A673 (cell line): Measurements from ENCODE around the gene TGM3. TPM values are rescaled to one million over a fixed set of nuclear protein-coding genes. Genes with fewer than 3 reads are reported as not detected.

Experiments
- BruUV-seq: library from RNA; stranded (reverse); fragments of 400-500 nt; replicated peaks from 2 replicates; lab custom pipeline; 2021; lab: Mats Ljungman, UMichigan
- CTCF ChIA-PET: fragments of 300-600 bp; sonication (Branson Sonifier 250); formaldehyde crosslinking; loops from one replicate; lab custom pipeline; 2022; ENCODE audit warnings: antibody characterized with exemption; lab: Charles Lee
- POLR2A ChIA-PET: fragments of 300-600 bp; sonication (Branson Sonifier 250); formaldehyde crosslinking; loops from one replicate; lab custom pipeline; 2022; ENCODE audit warnings: antibody characterized with exemption; ENCODE audit not compliant: low non-redundant PET; lab: Charles Lee
- DNase-seq: peaks from one replicate; pipeline ENCODE4 v3.0.0-alpha.2; 2015; ENCODE audit warnings: low spot score
- H3K27ac ChIP-seq: fragments of 200-600 bp; sonication (generic); 2 replicates; pipeline ENCODE4 v1.5.1; 2016; ENCODE audit warnings: mixed run types, low read depth, mild to moderate bottlenecking, mixed read lengths, antibody characterized with exemption, low read length; ENCODE audit not compliant: poor library complexity, severe bottlenecking
- H3K27me3 ChIP-seq: fragments of 200-600 bp; sonication (generic); replicated peaks from 2 replicates; pipeline ENCODE4 v1.6.1; 2017; ENCODE audit warnings: mixed run types, low read depth, mild to moderate bottlenecking, mixed read lengths, antibody characterized with exemption, low read length; ENCODE audit not compliant: insufficient read depth, poor library complexity
- H3K36me3 ChIP-seq: fragments of 200-600 bp; sonication (generic); 2 replicates; pipeline ENCODE4 v1.6.1; 2016; ENCODE audit warnings: mixed run types, mild to moderate bottlenecking, mixed read lengths, antibody characterized with exemption, low read length; ENCODE audit not compliant: insufficient read depth, poor library complexity, severe bottlenecking
- H3K4me1 ChIP-seq: fragments of 200-600 bp; sonication (generic); 2 replicates; pipeline ENCODE4 v1.6.1; 2017; ENCODE audit warnings: mixed run types, mild to moderate bottlenecking, mixed read lengths, antibody characterized with exemption, low read length; ENCODE audit not compliant: insufficient read depth, poor library complexity, severe bottlenecking
- H3K4me3 ChIP-seq: fragments of 200-600 bp; sonication (generic); 2 replicates; pipeline ENCODE4 v1.5.1; 2016; ENCODE audit warnings: low read depth, mixed run types, mild to moderate bottlenecking, mixed read lengths, low read length; ENCODE audit not compliant: poor library complexity, severe bottlenecking
- H3K9me3 ChIP-seq: fragments of 200-600 bp; sonication (generic); 2 replicates; pipeline ENCODE4 v1.6.1; 2016; ENCODE audit warnings: mixed run types, low read depth, mild to moderate bottlenecking, mixed read lengths, antibody characterized with exemption, low read length; ENCODE audit not compliant: poor library complexity, severe bottlenecking
- CTCF ChIP-seq: fragments of 300-800, 200-600 bp; sonication (generic); conservative IDR thresholded peaks from 2 replicates; pipeline ENCODE4 v1.5.1; 2017; ENCODE audit warnings: low read depth, mild to moderate bottlenecking, antibody characterized with exemption, low read length, moderate library complexity, mixed read lengths
- EZH2 ChIP-seq: fragments of 200-600 bp; sonication (generic); IDR thresholded peaks from 2 replicates; pipeline ENCODE4 v1.6.1; 2017; ENCODE audit warnings: borderline replicate concordance, low read depth, mild to moderate bottlenecking, mixed read lengths, antibody characterized with exemption, low read length; ENCODE audit not compliant: poor library complexity, severe bottlenecking
- intact Hi-C: fragments of 100-400 bp; cut with micrococcal nuclease; formaldehyde crosslinking; loops from one replicate; pipeline ENCODE4 v1.10.0; 2022; ENCODE audit not compliant: unreplicated experiment
- total RNA-seq: library from RNA; stranded (reverse); gene quantifications from 2 replicates; pipeline ENCODE4 v1.2.3, GENCODE V29; 2021

The TGM3 gene
- total RNA-seq, 1 experiment from 2014 or later = 0.11 TPM

- TF ChIP-seq CTCF = no peak
- TF ChIP-seq EZH2 = no peak
- POLR2A ChIA-PET = no interaction called here
- no peaks in the 10 kb centered on the region for H3K36me3 ChIP-seq
- H3K4me1 ChIP-seq = no peaks in the 10 kb centered on the region
- no peak overlapping the region for H3K27ac ChIP-seq
- BruUV-seq = no TSS peak
- H3K4me3 ChIP-seq = no peak overlapping the region
- peaks cover 16% of the 10 kb centered on the region for H3K27me3 ChIP-seq
- no peaks in the 10 kb centered on the region for H3K9me3 ChIP-seq
- intact Hi-C loops = no loop called here
- no peak for DNase-seq
- CTCF ChIA-PET = no interaction called here
Observed at GRCh38 chr20:2329286-2329685, 33.5 kb downstream of the TGM3 start.

- ChIA-PET CTCF (no interaction called here), POLR2A (no interaction called here)
- BruUV-seq = no TSS peak
- Histone ChIP-seq H3K27ac (no peak overlapping the region), H3K4me3 (no peak overlapping the region), H3K4me1 (no peaks in the 10 kb centered on the region), H3K36me3 (no peaks in the 10 kb centered on the region), H3K27me3 (peaks cover 11% of the 10 kb centered on the region), H3K9me3 (no peaks in the 10 kb centered on the region)
- TF ChIP-seq CTCF = no peak
- intact Hi-C loops = no loop called here
- DNase-seq = peak; percentile 15
Observed at GRCh38 chr20:2330090-2330695, 34.4 kb downstream of the TGM3 start.

GRCh38 chr20:2331106-2331505, 35.3 kb downstream of the TGM3 start:
- intact Hi-C loops = no loop called here

More at GRCh38 chr20:2331106-2331505, 35.3 kb downstream of the TGM3 start:
- H3K4me3 ChIP-seq = no peak overlapping the region
- ChIA-PET POLR2A (no interaction called here), CTCF (no interaction called here)
- H3K36me3 ChIP-seq = no peaks in the 10 kb centered on the region
- H3K4me1 ChIP-seq = no peaks in the 10 kb centered on the region
- TF ChIP-seq EZH2 (no peak), CTCF (no peak)
- no TSS peak for BruUV-seq
- peaks cover 11% of the 10 kb centered on the region for H3K27me3 ChIP-seq
- H3K9me3 ChIP-seq = no peaks in the 10 kb centered on the region
- H3K27ac ChIP-seq = no peak overlapping the region
- DNase-seq = no peak
